BLaER1 (cell line): ENCODE measurements around the gene SLC1A7.

ENCODE experiments used
- H3K27ac ChIP-seq: shearing (Covaris generic); formaldehyde crosslinking; 2 replicates; pipeline ENCODE4 v1.8.1; 2022
- H3K27me3 ChIP-seq: shearing (Covaris generic); formaldehyde crosslinking; 2 replicates; pipeline ENCODE4 v1.8.1; 2022
- H3K36me3 ChIP-seq: shearing (Covaris generic); formaldehyde crosslinking; 2 replicates; pipeline ENCODE4 v1.8.1; 2022
- H3K4me1 ChIP-seq: shearing (Covaris generic); formaldehyde crosslinking; 2 replicates; pipeline ENCODE4 v1.8.1; 2022
- H3K4me2 ChIP-seq: shearing (Covaris generic); formaldehyde crosslinking; 2 replicates; pipeline ENCODE4 v1.8.1; 2022
- H3K4me3 ChIP-seq: shearing (Covaris generic); formaldehyde crosslinking; 2 replicates; pipeline ENCODE4 v1.8.1; 2022
- H3K9ac ChIP-seq: shearing (Covaris generic); formaldehyde crosslinking; 2 replicates; pipeline ENCODE4 v1.8.1; 2022
- H3K9me3 ChIP-seq: shearing (Covaris generic); formaldehyde crosslinking; 2 replicates; pipeline ENCODE4 v1.8.1; 2022
- H4K20me1 ChIP-seq: shearing (Covaris generic); formaldehyde crosslinking; 2 replicates; pipeline ENCODE4 v1.8.1; 2022
- Cebpa-rat ChIP-seq: shearing (Covaris generic); IDR thresholded peaks from 2 replicates; pipeline ENCODE4 v1.8.1; 2022

SLC1A7 gene

GRCh38 chr1:53079251-53079650 lies 63.2 kb downstream of the SLC1A7 start:
- H4K20me1 ChIP-seq, result no peaks in the 10 kb centered on the region
- H3K36me3 ChIP-seq, result no peaks in the 10 kb centered on the region
- TF ChIP-seq Cebpa-rat, result no peak
- H3K27me3 ChIP-seq, result no peaks in the 10 kb centered on the region
- H3K4me2 ChIP-seq, result no peak overlapping the region
- no peak overlapping the region for H3K27ac ChIP-seq
- no peak overlapping the region for H3K9ac ChIP-seq
- no peaks in the 10 kb centered on the region for H3K9me3 ChIP-seq
- peaks cover 13% of the 10 kb centered on the region for H3K4me1 ChIP-seq
- no peak overlapping the region for H3K4me3 ChIP-seq

- H3K36me3 ChIP-seq, result no peaks in the 10 kb centered on the region
- no peak overlapping the region for H3K27ac ChIP-seq
- H4K20me1 ChIP-seq, result no peaks in the 10 kb centered on the region
- no peaks in the 10 kb centered on the region for H3K9me3 ChIP-seq
- H3K4me2 ChIP-seq, result no peak overlapping the region
- H3K4me1 ChIP-seq, result peaks cover 9% of the 10 kb centered on the region
- no peak overlapping the region for H3K4me3 ChIP-seq
- no peaks in the 10 kb centered on the region for H3K27me3 ChIP-seq
- H3K9ac ChIP-seq, result no peak overlapping the region
- TF ChIP-seq Cebpa-rat, result no peak
Measured at GRCh38 chr1:53078333-53079101, 63.9 kb downstream of the SLC1A7 start.

GRCh38 chr1:53077599-53077965 lies 64.9 kb downstream of the SLC1A7 start:
- no peaks in the 10 kb centered on the region for H3K9me3 ChIP-seq
- TF ChIP-seq Cebpa-rat, result no peak
- no peaks in the 10 kb centered on the region for H3K36me3 ChIP-seq
- H3K9ac ChIP-seq, result no peak overlapping the region
- no peak overlapping the region for H3K4me2 ChIP-seq
- H4K20me1 ChIP-seq, result no peaks in the 10 kb centered on the region
- no peak overlapping the region for H3K27ac ChIP-seq
- H3K4me3 ChIP-seq, result no peak overlapping the region
- H3K27me3 ChIP-seq, result no peaks in the 10 kb centered on the region
- H3K4me1 ChIP-seq, result no peaks in the 10 kb centered on the region

GRCh38 chr1:53076721-53077598 lies 65.5 kb downstream of the SLC1A7 start:
- Histone ChIP-seq H3K9ac (no peak overlapping the region), H3K4me1 (no peaks in the 10 kb centered on the region), H3K36me3 (no peaks in the 10 kb centered on the region), H3K9me3 (no peaks in the 10 kb centered on the region), H3K4me2 (no peak overlapping the region), H4K20me1 (no peaks in the 10 kb centered on the region), H3K27me3 (no peaks in the 10 kb centered on the region), H3K27ac (no peak overlapping the region), H3K4me3 (no peak overlapping the region)
- TF ChIP-seq Cebpa-rat, result no peak

GRCh38 chr1:53076165-53076564 lies 66.3 kb downstream of the SLC1A7 start:
- no peaks in the 10 kb centered on the region for H4K20me1 ChIP-seq
- H3K9me3 ChIP-seq, result no peaks in the 10 kb centered on the region
- no peak overlapping the region for H3K27ac ChIP-seq
- H3K4me3 ChIP-seq, result no peak overlapping the region
- H3K27me3 ChIP-seq, result no peaks in the 10 kb centered on the region
- no peak overlapping the region for H3K9ac ChIP-seq
- no peaks in the 10 kb centered on the region for H3K4me1 ChIP-seq
- no peaks in the 10 kb centered on the region for H3K36me3 ChIP-seq
- H3K4me2 ChIP-seq, result no peak overlapping the region
- no peak for TF ChIP-seq Cebpa-rat

GRCh38 chr1:53075761-53076163 lies 66.7 kb downstream of the SLC1A7 start:
- Histone ChIP-seq H3K9me3 (no peaks in the 10 kb centered on the region), H3K4me2 (no peak overlapping the region), H3K36me3 (no peaks in the 10 kb centered on the region), H3K4me1 (no peaks in the 10 kb centered on the region), H3K9ac (no peak overlapping the region), H3K4me3 (no peak overlapping the region), H3K27me3 (no peaks in the 10 kb centered on the region), H4K20me1 (no peaks in the 10 kb centered on the region), H3K27ac (no peak overlapping the region)
- TF ChIP-seq Cebpa-rat, result no peak

GRCh38 chr1:53075206-53075605 lies 67.2 kb downstream of the SLC1A7 start:
- no peak overlapping the region for H3K27ac ChIP-seq
- H3K4me2 ChIP-seq, result no peak overlapping the region
- no peaks in the 10 kb centered on the region for H3K36me3 ChIP-seq
- H3K9ac ChIP-seq, result no peak overlapping the region
- no peaks in the 10 kb centered on the region for H3K9me3 ChIP-seq
- TF ChIP-seq Cebpa-rat, result no peak
- H4K20me1 ChIP-seq, result no peaks in the 10 kb centered on the region
- H3K4me3 ChIP-seq, result no peak overlapping the region
- no peaks in the 10 kb centered on the region for H3K4me1 ChIP-seq
- no peaks in the 10 kb centered on the region for H3K27me3 ChIP-seq

- no peak for TF ChIP-seq Cebpa-rat
- Histone ChIP-seq H3K27ac (no peak overlapping the region), H4K20me1 (no peaks in the 10 kb centered on the region), H3K9ac (no peak overlapping the region), H3K36me3 (no peaks in the 10 kb centered on the region), H3K4me3 (no peak overlapping the region), H3K27me3 (no peaks in the 10 kb centered on the region), H3K9me3 (no peaks in the 10 kb centered on the region), H3K4me2 (no peak overlapping the region), H3K4me1 (no peaks in the 10 kb centered on the region)
Measured at GRCh38 chr1:53074313-53075154, 67.9 kb downstream of the SLC1A7 start.

- no peak for TF ChIP-seq Cebpa-rat
- H4K20me1 ChIP-seq, result no peaks in the 10 kb centered on the region
Measured at GRCh38 chr1:53073868-53074311, 68.5 kb downstream of the SLC1A7 start.

GRCh38 chr1:53073287-53073686 lies 69.2 kb downstream of the SLC1A7 start:
- Histone ChIP-seq H4K20me1 (no peaks in the 10 kb centered on the region), H3K4me3 (no peak overlapping the region), H3K27me3 (no peaks in the 10 kb centered on the region), H3K9ac (no peak overlapping the region), H3K9me3 (no peaks in the 10 kb centered on the region), H3K4me2 (no peak overlapping the region), H3K27ac (no peak overlapping the region), H3K36me3 (no peaks in the 10 kb centered on the region), H3K4me1 (no peaks in the 10 kb centered on the region)
- no peak for TF ChIP-seq Cebpa-rat

More at GRCh38 chr1:53073868-53074311, 68.5 kb downstream of the SLC1A7 start:
- H3K36me3 ChIP-seq, result no peaks in the 10 kb centered on the region
- H3K4me3 ChIP-seq, result no peak overlapping the region
- no peaks in the 10 kb centered on the region for H3K4me1 ChIP-seq
- no peak overlapping the region for H3K4me2 ChIP-seq
- H3K27ac ChIP-seq, result no peak overlapping the region
- H3K9ac ChIP-seq, result no peak overlapping the region
- H3K27me3 ChIP-seq, result no peaks in the 10 kb centered on the region
- H3K9me3 ChIP-seq, result no peaks in the 10 kb centered on the region
